GM12865 (cell line): ENCODE measurements around the gene FKBP14.
A peak's percentile ranks its signal among the peaks of the same experiment; 100 is the strongest.

Experiments used
- DNase-seq: peaks from one replicate; pipeline ENCODE4 v3.0.0; 2010; ENCODE audit warnings: low read depth
- H3K4me3 ChIP-seq: 2 replicates; pipeline ENCODE4 v1.5.1; 2011; ENCODE audit warnings: mild to moderate bottlenecking, low read depth, low read length, control low read depth
- TF ChIP-seq, protein P1 (sequence below): IDR thresholded peaks from 2 replicates; pipeline ENCODE4 v1.5.1; 2011; ENCODE audit warnings: low read length, control low read depth, low read depth, inconsistent platforms; ENCODE audit not compliant: insufficient read depth; ENCODE audit errors: missing control alignments

FKBP14 gene

DNA sequence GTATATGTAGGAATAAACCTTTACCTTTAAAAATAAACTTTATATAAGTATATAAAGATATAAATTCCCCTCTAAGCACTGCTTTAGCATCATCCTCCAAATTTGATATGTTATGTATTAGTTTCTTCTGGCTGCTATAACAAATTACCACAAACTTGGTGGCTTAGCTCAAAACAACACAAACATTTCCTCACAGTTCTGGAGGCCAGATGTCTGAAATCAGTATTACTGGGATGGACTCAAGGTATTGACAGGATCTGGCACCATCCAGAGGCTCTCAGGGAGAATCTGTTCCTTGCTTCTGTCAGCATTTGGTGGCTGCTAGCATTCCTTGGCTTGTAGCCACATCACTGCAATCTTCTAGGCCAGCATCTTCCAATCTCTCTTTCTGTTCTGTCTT, 30.2 kb downstream of the FKBP14 start:
- TF ChIP-seq, protein P1, sequence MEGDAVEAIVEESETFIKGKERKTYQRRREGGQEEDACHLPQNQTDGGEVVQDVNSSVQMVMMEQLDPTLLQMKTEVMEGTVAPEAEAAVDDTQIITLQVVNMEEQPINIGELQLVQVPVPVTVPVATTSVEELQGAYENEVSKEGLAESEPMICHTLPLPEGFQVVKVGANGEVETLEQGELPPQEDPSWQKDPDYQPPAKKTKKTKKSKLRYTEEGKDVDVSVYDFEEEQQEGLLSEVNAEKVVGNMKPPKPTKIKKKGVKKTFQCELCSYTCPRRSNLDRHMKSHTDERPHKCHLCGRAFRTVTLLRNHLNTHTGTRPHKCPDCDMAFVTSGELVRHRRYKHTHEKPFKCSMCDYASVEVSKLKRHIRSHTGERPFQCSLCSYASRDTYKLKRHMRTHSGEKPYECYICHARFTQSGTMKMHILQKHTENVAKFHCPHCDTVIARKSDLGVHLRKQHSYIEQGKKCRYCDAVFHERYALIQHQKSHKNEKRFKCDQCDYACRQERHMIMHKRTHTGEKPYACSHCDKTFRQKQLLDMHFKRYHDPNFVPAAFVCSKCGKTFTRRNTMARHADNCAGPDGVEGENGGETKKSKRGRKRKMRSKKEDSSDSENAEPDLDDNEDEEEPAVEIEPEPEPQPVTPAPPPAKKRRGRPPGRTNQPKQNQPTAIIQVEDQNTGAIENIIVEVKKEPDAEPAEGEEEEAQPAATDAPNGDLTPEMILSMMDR: no peak
- no peak overlapping the region for H3K4me3 ChIP-seq
- no peak for DNase-seq

DNA sequence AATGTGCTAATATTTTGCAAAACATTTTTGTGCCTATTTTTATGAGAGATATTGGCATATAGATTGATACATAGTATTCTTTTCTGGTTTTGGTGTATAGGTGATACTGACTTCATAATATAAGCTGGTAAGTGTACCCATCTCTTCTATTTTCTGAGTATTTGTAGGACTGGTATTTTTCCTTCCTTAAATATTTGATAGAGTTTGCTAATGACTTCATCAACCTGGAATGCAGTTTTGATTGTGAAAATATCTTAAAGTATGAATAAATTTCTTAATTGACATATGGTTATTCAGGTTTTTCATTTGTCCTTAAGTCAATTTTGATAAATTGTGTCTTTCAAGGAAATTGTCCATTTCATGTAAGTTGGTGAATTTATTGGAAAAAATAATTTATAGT, 30.9 kb downstream of the FKBP14 start:
- H3K4me3 ChIP-seq: no peak overlapping the region
- TF ChIP-seq, protein P1: no peak
- no peak for DNase-seq

DNA sequence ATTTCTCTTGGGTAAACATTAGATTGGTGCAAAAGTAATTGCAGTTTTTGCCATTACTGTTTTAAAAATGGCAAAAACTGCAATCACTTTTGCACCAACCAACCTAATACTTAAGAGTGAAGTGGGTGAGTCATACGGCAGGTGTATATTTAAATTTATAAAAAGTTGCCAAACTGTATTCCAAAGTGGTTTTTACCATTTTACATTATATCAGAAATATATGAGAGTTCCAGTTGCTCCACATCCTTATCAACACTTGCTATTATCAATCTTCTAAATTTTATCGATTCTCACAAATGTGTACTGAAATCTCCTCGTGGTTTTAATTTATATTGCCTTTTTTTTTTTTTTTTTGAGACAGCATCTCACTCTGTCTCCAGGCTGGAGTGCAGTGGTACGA, 33.4 kb downstream of the FKBP14 start:
- DNase-seq: no peak
- TF ChIP-seq, protein P1: no peak
- no peak overlapping the region for H3K4me3 ChIP-seq

DNA sequence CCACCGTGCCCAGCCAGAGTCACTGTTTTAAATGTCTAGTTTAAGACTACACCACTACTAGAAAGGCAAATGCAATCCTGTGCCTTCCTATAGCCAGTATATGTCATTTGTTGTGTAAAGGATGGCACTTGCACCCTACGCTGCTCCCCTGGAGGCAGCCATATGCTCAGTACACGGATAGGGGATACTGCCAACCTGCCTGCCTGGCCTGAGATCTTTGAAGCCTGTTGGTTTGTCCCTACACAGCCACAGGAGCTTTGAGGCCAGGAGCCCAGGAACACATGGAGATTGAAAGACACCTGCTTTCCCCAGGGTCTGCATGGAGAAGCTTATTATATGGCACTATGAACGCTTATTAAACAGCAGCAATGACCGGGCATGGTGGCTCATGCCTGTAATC, 34.6 kb downstream of the FKBP14 start:
- TF ChIP-seq, protein P1: no peak
- H3K4me3 ChIP-seq: no peak overlapping the region
- DNase-seq: no peak

DNA sequence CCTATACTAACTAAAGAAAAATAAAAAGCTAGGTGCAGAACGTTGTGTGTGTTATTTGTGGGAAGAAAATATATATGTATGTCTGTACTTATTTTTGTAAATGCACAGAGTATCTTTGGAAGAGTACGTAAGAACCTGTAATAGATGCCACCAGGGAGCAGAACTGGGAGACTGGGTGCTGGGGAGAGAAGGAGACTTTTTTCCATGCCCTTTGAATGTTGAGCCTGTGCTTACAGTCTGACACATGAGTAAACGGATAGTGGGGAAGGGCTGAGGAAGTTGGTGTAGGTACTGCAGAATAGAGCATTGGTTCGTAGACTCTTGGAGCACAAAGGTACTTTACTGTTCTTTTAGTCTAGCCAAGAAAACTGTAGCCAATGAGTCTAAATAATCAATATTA, 35.6 kb downstream of the FKBP14 start:
- no peak for DNase-seq
- no peak overlapping the region for H3K4me3 ChIP-seq
- TF ChIP-seq, protein P1: no peak

DNA sequence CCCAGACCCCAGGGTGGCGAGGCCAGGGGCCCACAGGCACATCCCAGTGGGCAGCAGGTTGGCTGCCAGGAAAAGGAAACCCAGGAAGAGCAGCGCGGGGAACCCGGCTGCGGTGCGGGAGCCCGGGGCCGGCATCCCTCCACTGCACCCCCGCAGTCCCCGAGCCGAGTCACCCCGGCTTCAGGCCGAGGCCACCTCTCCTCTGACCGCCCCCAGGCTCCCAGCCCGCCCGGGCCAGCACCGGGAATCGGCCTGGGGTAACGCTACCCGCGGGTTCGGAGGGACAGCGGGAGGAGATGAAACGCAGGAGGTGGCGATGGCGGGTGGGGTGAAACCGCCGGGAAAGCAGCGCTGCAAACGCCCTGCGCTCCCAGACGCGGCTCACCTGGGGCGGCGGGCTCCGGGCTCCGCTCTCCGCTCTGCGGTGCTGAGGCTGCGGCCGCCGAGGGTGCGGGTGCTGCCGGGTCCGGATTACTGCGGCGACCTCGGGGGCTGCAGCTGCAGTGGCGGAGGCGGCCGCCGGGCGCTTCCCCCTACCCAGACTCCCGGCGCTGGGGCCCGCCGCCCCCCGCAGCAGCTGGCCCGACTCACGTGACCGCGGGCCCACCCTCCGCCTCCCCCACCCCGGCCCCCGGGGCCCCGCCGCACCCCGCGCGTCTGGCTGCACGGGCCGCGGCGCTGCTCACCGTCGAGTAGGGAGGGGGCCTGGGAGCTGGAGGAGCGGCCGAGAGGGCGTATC, 37.1 kb downstream of the FKBP14 start, which contains the start of gene SCRN1:
TSS of gene SCRN1 (minus strand) at position 545 of the 739 bp plus-strand sequence. CDS start 20,734 bp downstream, outside the sequence.
- TF ChIP-seq, protein P1: no peak
- peak; percentile 78 for DNase-seq
- peak within 1 kb of the TSS; percentile 84 for H3K4me3 ChIP-seq
